Stimulated activated CD4-positive, alpha-beta T cell treated with anti-CD3 and anti-CD28 coated beads, TNF-alpha, amount 100 ng/mL, for 4 hours (primary cell): Measurements from ENCODE around the gene MMD.
A peak's percentile ranks its signal among the peaks of the same experiment; 100 is the strongest.

Experiments used
- DNase-seq, 3 experiments: peaks; one replicate each; pipeline ENCODE4 v3.0.0-alpha.2; 2020; ENCODE audit warnings: low read depth in 3 of 3

The MMD gene

DNA sequence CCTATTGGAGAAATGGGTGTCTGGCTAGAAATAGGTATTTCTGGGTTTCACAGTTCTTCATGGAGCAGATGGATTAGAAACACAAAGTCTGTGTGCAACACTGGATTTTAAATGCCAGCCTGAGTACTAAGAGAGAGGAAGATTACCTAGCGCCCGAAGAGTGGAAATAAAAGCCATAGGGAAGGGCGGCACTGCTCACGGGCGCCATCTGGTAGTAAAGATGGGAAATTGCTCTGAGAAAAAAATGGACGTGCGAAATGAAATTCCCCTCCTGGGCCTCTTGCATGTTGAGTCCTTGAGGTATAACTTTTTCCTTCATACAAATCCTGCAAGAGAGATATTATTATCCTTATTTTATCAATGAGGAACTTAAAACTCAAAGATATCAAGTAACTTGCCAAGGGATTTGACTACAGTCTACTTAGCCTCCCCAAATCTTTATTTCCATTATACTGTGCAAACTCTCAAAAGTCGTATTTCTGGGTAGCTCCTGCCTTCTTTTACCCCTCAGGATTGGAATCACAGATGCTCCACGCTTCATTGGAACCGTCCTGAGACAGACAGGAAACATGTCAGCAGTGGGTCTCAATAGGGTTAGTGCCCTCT, 72.8 kb downstream of the MMD start:
- DNase-seq: peak in 1 of 3 experiments; percentile 17

- no peak for DNase-seq
Measured at GRCh38 chr17:55347341-55347740, 74.3 kb downstream of the MMD start.

DNA sequence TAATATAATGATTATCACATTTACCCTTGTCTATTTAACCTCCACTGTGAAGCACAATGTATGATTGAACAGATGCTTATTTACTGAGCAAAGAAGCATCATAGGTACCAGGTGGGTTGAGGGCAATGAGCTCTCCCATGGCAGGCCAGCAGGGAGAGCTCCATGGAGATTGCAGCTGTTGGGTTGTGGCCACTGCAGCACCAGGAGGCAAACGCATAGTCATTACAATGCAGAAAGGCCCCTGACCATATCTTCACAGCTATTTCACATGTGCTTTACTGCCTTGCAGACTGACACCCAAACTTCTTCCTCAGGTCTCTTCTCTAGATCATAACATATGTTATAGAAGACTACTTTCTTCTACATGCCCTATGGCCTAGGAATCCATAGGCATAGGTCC, 75.0 kb downstream of the MMD start:
- no peak for DNase-seq

DNA sequence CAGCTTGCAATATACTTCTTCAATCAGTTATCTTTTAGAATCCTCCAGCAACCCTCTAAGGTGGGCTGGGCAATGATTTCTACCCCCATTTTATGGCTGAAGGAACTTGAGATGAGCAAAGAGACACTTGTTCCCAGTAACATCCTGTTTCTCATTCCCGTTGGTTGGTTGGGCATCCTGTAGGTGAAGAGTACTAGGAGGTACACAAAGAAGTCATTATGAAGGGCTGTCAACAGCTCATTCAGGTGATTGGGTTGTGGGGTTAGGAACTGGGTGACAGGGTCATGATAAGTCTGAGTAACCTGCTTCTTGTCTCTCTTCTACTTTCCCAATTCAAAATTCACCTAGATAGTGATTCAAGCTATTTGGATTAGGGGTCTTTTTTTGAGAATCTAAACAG, 76.5 kb downstream of the MMD start:
- DNase-seq: no peak

DNA sequence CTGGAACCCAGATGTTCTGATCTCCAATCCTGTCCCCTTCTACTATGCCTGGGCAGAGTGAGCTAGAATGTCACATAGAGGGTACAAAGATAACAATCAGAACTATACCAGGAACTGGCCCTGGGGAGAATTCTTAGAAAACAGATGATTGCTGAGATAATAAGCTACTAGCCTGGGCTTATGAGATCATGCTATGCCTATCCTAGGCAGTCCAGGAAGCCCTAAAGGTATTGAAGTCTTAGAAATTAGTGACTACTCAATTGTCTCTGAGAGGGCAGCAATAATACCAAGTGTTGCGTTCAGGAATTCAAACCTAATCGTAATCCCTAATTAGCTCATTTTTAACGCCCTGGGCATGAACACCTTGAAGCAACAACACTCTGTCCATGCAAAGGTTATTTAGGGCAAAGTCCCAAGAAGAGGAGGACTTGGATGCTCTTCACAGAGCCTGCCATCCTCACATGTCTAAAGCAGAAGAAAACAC, 77.1 kb downstream of the MMD start:
- DNase-seq: no peak

DNA sequence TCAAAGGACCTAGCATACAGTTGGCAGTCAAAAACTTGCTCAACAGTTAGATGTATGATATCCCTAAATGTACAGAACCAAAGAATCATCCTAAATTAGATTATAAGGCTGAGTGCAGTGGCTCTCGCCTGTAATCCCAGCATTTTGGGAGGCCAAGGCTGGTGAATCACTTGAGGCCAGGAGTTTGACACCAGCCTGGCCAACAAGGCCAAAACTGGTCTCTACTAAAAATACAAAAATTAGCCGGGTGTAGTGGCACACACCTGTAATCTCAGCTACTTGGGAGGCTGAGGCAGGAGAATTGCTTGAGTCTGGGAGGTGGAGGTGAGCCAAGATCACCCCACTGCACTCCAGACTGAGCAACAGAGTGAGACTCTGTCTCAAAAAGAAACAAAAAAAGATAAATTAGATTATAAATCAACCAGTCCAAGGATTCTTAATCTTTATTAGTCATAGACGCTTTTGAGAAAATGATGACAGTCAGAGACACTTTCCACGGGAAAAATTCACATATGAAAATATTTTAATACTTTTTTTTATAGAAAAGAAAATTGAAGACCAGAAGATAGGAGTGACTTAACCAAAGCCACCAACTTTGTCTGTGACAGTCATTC, 77.6 kb downstream of the MMD start:
- DNase-seq: no peak

GRCh38 chr17:55342800-55343585, 78.6 kb downstream of the MMD start:
- no peak for DNase-seq
